WTC11 (cell line): ENCODE results near the gene PDE1A.

ENCODE experiments used
- CTCF ChIP-seq: fragments of 200-600 bp; IDR thresholded peaks from 2 replicates; pipeline ENCODE4 v1.8.0; 2022; ENCODE audit warnings: antibody characterized with exemption
- ERG ChIP-seq: fragments of 250-450 bp; sonication (Bioruptor Pico); IDR thresholded peaks from 2 replicates; pipeline ENCODE4 v1.8.0; 2021; ENCODE audit warnings: mild to moderate bottlenecking
- SP1 ChIP-seq: sonication (generic); formaldehyde crosslinking; conservative IDR thresholded peaks from 2 replicates; pipeline ENCODE4 v1.8.1; 2022; ENCODE audit warnings: missing genetic modification reagents
- TEAD4 ChIP-seq: sonication (generic); formaldehyde crosslinking; IDR thresholded peaks from 2 replicates; pipeline ENCODE4 v1.8.0; 2022; ENCODE audit warnings: mild to moderate bottlenecking, missing genetic modification reagents

GRCh38 chr2:182391443-182391842, 35.4 kb downstream of the PDE1A start:
- TF ChIP-seq CTCF (no peak), SP1 (CRISPR knock-in tag) (no peak), TEAD4 (CRISPR knock-in tag) (no peak), ERG (CRISPR knock-in tag) (no peak)
